ENCODE data around the gene SUSD6. TPM values are rescaled to one million over a fixed set of nuclear protein-coding genes. Genes with fewer than 3 reads are reported as not detected.
A peak's percentile ranks its signal among the peaks of the same experiment; 100 is the strongest.
"Not testable (repeated sequence)": the region's sequence is repeated elsewhere in the genome, so short reads cannot be mapped to it uniquely, and the experiment has no call there.

SUSD6 gene
- total RNA-seq, 1 donor from 2014 or later, result 22.3 TPM

DNA sequence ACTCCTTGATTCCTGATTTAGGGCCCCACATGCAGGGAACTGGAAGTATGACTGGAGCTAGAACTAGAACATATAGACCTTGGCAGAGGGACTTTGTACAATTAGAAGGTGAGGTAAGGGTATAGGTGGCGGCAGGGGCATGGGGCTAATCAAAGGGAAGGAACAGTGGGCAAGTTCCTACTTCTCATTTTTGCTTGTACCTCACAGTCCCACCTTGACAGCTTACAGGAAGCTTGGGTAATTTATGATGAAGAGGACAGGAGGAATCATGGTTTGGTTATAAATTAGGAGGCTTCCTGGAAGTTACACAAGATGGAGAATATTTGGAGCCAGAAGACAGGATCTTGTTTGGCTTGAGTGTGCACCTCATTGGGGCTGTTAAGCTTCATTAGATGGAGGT is 33.4 kb downstream of the SUSD6 start:
- no peak overlapping the region for H3K27ac Mint-ChIP-seq
- H3K36me3 Mint-ChIP-seq (ENCODE audit: insufficient read depth), result peaks cover 14% of the 10 kb centered on the region
- H3K4me1 Mint-ChIP-seq (ENCODE audit: low read depth), result peaks cover 31% of the 10 kb centered on the region
- H3K4me3 Mint-ChIP-seq (ENCODE audit: low read depth), result no peak overlapping the region
- TF ChIP-seq CTCF (IDR thresholded peaks at IDR 0.05; ENCODE audit: unreplicated experiment), result no peak
- peaks cover 14% of the 10 kb centered on the region for H3K9me3 Mint-ChIP-seq (ENCODE audit: low read depth)
- DNase-seq (ENCODE audit: low spot score, unreplicated experiment), result no peak
- no peaks in the 10 kb centered on the region for H3K27me3 Mint-ChIP-seq

DNA sequence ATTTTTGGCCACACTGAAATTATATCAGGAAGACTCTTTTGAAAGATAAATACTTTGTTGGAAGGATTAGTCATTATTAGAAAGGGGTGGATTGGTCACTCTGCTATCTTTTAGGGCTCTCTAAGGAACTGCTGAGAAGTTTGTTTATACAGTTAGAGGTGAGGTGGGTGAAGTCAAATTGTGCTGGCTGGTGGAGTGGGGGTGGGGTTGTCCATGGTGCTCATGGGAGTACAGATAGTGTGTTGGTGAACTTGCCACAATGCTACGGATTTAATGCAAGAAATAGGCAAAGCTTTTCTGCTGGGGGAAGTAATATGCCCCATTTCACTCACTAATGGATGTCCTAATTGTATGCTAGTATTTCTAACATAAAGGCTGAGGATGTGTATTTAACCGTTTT is 35.8 kb downstream of the SUSD6 start:
- Mint-ChIP-seq H3K4me3 (ENCODE audit: low read depth) (no peak overlapping the region), H3K9me3 (ENCODE audit: low read depth) (peaks cover 2% of the 10 kb centered on the region), H3K27me3 (no peaks in the 10 kb centered on the region), H3K36me3 (ENCODE audit: insufficient read depth) (peaks cover 5% of the 10 kb centered on the region), H3K4me1 (ENCODE audit: low read depth) (peaks cover 51% of the 10 kb centered on the region), H3K27ac (peak overlapping the region; percentile 43)
- no peak for DNase-seq (ENCODE audit: low spot score, unreplicated experiment)
- no peak for TF ChIP-seq CTCF (IDR thresholded peaks at IDR 0.05; ENCODE audit: unreplicated experiment)

DNA sequence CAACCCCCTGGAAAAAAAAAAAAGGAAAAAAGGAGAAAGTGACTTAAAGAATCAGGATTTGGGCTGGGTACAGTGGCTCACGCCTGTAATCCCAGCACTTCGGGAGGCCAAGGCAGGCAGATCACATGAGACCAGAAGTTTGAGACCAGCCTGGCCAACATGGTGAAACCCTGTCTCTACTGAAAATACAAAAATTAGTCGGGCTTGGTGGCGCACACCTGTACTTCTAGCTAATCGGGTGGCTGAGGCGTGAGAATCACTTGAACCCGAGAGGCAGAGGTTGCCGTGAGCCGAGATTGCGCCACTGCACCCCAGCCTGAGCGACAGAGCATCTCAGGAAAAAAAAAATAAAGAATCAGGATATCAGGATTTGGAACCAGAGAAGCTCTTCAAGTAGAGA is 36.2 kb downstream of the SUSD6 start:
- not testable (repeated sequence) for DNase-seq (ENCODE audit: low spot score, unreplicated experiment); H3K27me3 Mint-ChIP-seq; H3K36me3 Mint-ChIP-seq (ENCODE audit: insufficient read depth); H3K9me3 Mint-ChIP-seq (ENCODE audit: low read depth); H3K4me3 Mint-ChIP-seq (ENCODE audit: low read depth); H3K27ac Mint-ChIP-seq
- peaks cover 54% of the 10 kb centered on the region for H3K4me1 Mint-ChIP-seq (ENCODE audit: low read depth)

- Mint-ChIP-seq H3K4me3 (ENCODE audit: low read depth) (no peak overlapping the region), H3K36me3 (ENCODE audit: insufficient read depth) (peaks cover 1% of the 10 kb centered on the region), H3K27ac (peak overlapping the region; percentile 1), H3K9me3 (ENCODE audit: low read depth) (no peaks in the 10 kb centered on the region), H3K4me1 (ENCODE audit: low read depth) (peaks cover 50% of the 10 kb centered on the region), H3K27me3 (no peaks in the 10 kb centered on the region)
- DNase-seq (ENCODE audit: low spot score, unreplicated experiment), result no peak
- TF ChIP-seq CTCF (IDR thresholded peaks at IDR 0.05; ENCODE audit: unreplicated experiment), result no peak
Measured at GRCh38 chr14:69648480-69649451, 37.4 kb downstream of the SUSD6 start.

- H3K4me1 Mint-ChIP-seq (ENCODE audit: low read depth), result peaks cover 53% of the 10 kb centered on the region
- H3K27ac Mint-ChIP-seq, result peak overlapping the region; percentile 57
- H3K4me3 Mint-ChIP-seq (ENCODE audit: low read depth), result no peak overlapping the region
- no peak for DNase-seq (ENCODE audit: low spot score, unreplicated experiment)
- no peaks in the 10 kb centered on the region for H3K27me3 Mint-ChIP-seq
- H3K36me3 Mint-ChIP-seq (ENCODE audit: insufficient read depth), result peaks cover under 1% of the 10 kb centered on the region
- no peaks in the 10 kb centered on the region for H3K9me3 Mint-ChIP-seq (ENCODE audit: low read depth)
- TF ChIP-seq CTCF (IDR thresholded peaks at IDR 0.05; ENCODE audit: unreplicated experiment), result no peak
Measured at GRCh38 chr14:69650948-69651369, 39.6 kb downstream of the SUSD6 start.

- TF ChIP-seq CTCF (IDR thresholded peaks at IDR 0.05; ENCODE audit: unreplicated experiment), result no peak
- Mint-ChIP-seq H3K27ac (peak overlapping the region; percentile 57), H3K36me3 (ENCODE audit: insufficient read depth) (no peaks in the 10 kb centered on the region), H3K4me1 (ENCODE audit: low read depth) (peaks cover 55% of the 10 kb centered on the region), H3K9me3 (ENCODE audit: low read depth) (no peaks in the 10 kb centered on the region), H3K27me3 (no peaks in the 10 kb centered on the region), H3K4me3 (ENCODE audit: low read depth) (no peak overlapping the region)
- DNase-seq (ENCODE audit: low spot score, unreplicated experiment), result no peak
Measured at GRCh38 chr14:69651664-69652063, 40.3 kb downstream of the SUSD6 start.

Data from progenitor cell of endocrine pancreas (in vitro differentiated cells).